GM18909 (cell line): ENCODE measurements around the gene CRMP1.

ENCODE experiments used
- ATAC-seq: cut with Tn5 transposase; IDR thresholded peaks from one replicate; pipeline ENCODE4 v1.9.1; 2021; ENCODE audit warnings: mild to moderate bottlenecking; ENCODE audit not compliant: unreplicated experiment, poor library complexity

CRMP1 gene

GRCh38 chr4:5893004-5893580 is at the start of gene CRMP1:
TSS of gene CRMP1 (minus strand) at chr4:5893086. CDS start at chr4:5892969, 117 bp downstream.
- ATAC-seq, result no peak

DNA sequence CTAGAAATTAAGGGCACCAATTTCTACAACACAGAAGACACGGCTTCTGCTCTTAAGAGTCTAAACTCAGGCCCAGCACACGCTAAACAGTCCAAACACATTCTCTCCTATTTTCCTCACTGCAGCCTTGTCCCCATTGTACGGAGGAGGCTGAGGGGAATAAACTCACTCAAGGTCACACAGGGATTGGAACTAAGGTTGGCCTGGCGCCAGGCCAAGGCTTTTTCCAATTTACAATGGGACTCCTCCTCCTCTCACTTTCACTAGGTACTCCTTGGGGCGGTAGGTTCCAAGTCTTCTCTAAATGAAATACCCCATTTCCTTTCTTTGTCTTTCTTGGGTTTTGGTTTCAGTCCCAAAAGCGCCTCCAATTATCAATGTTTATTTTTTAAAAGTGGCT is 48.7 kb upstream of the CRMP1 start:
- ATAC-seq, result no peak

GRCh38 chr4:5940470-5941203 is 47.8 kb upstream of the CRMP1 start:
- ATAC-seq, result no peak

DNA sequence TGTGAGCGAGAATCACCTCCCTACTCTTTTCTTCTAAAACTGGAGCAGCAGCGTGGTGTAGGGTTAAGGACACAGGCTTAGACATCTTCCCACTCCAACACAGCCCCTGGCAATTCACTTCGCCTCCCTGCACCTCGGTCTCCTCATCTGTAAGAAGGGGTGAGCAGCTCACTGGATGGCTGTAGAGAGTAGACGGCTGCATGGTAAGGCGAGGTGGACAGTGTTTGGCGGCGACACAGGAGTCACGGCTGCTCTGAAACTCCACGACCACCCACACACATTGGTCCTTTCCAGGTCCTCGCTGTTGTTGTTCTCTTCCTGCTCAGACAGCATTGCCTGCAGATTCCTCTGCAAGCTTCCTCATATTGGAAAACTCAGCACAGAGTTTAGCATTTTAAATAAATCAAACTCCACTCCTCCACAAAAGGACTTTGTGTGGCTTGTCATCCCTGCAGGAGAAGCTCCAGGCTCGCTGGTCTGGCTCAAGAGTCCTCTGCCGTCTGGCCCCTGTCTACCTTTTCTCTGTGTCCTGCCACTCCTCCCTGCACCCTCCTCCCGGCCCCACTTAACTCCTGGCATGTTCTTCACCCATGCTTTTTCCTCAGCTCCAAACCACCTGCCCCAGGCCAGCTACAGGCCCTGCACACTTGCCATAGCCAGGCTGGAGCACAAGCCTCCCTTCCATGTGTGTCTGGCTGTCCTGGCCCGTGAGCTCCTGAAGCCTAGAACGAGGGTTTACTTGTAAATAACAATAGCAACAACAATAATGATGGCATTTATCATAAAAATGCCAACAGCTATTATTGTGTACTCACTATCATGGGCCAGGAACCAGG is 41.3 kb upstream of the CRMP1 start:
- ATAC-seq, result no peak

DNA sequence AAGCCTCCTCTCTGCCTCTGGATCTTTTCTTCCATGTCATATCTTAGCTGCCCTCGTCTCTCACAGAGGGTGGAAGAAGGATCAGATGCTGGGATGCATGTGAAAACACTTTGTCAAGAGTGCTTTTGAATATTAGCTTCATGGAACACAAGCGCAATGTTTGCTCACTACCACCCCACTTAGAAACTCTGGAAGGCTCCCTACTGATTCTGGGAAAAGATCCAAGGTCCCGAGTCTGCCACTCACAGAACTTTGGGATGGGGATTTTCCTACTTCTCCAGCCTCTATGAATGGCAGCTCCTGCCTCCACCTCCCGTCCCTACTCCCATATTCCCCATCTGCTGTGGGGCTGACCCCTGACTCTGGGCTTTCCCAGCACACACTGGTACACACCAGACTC is 40.2 kb upstream of the CRMP1 start:
- no peak for ATAC-seq

DNA sequence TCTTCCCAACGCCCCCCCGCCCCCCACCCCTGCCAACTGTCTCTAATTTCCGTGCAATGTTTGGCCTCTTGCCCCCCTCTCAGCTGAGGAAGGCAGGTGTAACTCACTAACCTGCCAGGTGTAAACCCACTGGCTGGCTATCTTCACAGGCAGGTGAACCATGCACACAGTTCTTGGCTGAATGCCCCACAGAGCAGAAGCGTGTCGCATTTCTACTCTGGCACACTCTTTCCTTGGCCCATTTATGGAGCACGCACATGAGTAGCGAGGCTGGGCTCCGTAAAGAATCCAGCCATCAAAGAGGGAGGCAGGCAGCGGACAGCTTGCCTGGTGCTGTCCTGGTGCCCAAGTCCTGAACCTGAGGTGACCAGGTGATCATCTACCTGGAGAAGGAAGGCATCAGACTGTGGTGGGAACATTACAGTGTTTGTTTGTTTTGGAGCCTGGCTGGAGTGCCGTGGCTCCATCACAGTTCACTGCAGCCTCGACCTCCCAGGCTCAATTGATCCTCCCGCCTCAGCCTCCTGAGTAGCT is 39.2 kb upstream of the CRMP1 start:
- ATAC-seq, result no peak

- ATAC-seq, result no peak
Observed at GRCh38 chr4:5931526-5931925, 38.6 kb upstream of the CRMP1 start.

GRCh38 chr4:5930876-5931275 is 38.0 kb upstream of the CRMP1 start:
- ATAC-seq, result no peak

DNA sequence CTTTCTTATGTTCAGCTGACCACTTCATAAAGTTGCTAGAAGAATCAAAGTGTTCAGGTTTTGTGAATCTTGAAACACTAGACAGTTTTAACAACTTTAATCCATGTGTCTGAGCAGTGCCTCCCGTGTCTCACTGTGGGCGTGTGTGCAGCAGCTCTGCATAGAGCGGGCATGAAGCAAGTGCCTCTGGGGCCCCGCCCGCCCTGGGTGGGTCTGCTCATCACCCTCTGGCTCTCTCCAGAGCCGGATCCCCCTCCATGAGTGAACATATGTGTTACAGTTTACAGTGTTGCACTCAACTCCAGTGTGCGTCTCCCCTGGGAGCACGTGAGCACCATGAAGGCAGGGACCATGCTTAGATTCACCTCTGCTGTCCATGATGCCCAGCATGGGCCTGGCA is 37.6 kb upstream of the CRMP1 start:
- no peak for ATAC-seq

DNA sequence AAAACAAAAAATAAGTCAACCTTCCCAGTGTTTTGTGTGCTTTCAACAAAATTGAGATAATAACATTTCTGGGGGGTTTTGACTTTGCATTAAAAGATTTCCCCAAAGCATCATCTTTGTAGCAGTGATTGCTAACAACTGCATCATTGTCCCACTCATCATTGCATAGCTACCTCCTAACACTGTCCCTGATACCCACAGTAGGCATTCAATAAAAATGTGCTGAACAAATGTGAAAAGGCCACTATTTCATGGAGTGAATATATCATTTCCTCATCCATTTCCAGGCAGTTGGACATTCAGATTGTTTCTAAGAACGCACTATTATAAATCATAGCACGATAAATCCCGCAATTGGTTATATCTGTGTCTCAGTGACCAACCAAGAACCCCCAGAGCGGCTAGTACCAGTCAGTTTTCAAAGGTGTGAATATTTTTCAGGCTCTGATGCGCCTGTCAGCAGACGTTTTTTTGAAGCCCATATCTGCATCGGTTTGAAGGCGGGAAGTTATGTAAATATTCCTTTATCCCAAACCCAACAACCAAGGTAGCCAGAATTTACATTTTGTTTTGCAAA is 36.0 kb upstream of the CRMP1 start:
- ATAC-seq, result no peak

DNA sequence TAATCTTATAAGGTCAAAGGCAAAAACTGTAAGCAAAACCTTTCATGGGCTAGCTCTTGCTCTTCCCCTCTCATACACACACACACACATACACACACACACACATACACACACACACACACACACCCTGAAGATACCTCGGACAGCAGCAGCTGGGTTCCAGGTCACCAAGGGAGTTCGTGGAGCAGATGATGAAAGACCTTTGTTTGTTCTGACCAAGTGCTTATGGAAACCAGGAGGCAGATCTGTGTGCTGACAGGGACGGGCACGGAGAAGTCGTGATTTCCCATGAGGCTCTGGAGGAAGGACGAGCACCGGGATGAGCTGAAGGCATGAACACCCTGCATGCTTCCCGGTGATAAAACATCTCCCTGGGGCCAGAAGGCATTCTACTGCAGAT is 35.4 kb upstream of the CRMP1 start:
- ATAC-seq, result no peak

DNA sequence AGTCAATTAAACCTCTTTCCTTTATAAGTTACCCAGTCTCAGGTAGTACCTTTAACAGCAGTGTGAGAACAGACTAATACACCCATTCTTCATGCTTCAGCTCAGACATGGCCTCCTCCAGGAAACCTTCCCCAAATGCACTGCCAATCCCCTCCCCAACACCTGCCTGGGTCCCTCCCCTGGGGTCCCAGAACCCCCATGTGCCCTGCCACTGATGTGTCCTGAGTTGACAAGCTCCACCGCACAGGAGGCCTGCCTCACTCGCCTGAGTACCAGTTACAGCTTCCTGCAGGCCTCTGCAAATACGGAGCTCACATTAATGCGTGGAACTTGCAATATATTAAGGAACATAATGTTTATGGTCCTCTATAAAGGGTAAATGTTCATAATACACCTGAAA is 34.9 kb upstream of the CRMP1 start:
- no peak for ATAC-seq

DNA sequence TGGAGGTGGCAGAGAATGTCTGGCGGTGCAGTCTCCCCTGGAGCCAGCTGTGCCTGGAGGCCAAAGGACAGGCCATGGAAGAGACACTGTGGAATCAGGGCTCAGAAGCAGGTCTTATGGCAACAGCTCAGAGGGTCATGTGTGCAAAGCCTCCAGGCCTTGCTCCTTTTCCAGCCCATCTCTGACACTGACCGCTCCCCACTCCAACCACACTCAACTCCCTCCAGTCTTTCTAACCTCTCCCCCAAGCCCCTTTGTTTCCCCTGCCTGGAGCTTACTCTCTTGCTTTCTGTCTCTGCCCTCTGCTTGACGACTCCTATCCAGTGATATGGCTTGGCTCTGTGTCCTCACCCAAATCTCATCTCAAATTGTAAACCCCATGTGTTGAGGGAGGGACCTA is 34.2 kb upstream of the CRMP1 start:
- ATAC-seq, result no peak

DNA sequence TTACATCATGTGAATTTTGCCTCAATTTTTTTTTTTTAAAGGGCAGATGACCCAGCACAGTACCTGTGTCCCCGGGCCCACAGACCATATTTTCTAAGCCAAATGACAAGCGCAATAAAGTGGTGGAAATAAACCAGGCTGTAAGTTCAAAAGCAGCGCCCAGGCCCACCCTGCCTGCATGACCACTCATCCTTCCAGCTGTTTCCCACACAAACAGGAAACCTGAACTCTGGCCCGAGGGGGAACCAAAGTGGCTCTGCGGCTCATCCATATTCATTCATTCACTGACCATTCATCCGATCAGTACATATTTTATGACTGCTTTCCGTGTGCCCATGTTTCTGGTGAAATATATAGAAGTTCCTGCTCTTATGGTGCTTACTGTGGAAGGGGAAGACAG is 33.7 kb upstream of the CRMP1 start:
- no peak for ATAC-seq

DNA sequence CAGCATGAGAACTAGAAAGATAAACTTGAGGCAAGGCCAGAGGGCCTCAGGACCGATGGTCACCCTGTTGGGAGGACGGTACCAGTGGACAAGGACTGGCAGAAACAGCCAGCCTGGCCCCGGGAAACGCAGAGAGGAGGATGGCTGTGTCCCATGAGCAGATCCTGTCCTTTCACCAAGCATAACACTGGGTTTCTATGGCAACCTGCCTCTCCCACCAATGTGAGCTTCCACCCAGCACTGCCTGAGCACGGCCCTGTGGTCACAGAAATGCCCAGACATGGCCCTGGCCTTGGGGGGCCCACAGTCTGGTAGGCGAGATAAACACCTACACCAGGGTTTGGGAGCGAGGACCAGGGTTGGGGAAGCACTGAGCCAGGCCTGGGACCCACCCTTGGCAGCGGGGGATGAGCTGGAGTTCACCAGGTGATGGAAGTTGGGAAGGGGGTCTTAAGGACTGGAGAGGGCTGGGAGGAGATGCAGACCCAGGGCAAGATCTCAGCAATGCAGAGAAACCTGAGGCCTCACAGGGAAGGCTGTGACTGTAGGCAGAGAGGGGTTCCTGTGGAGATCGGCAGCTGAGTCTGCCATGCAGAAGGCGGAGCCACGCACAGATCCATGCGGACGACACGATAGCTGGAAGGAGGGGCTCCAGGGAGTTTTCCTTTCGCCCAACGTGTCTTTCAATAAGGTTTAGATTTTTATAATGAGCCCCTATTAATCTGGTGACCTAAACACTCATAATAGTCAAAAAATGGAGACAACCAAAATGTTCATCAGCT is 32.7 kb upstream of the CRMP1 start:
- ATAC-seq, result no peak

- no peak for ATAC-seq
Observed at GRCh38 chr4:5924461-5925125, 31.7 kb upstream of the CRMP1 start.

- ATAC-seq, result no peak
Observed at GRCh38 chr4:5923376-5923775, 30.5 kb upstream of the CRMP1 start.

GRCh38 chr4:5922556-5922955 is 29.7 kb upstream of the CRMP1 start:
- ATAC-seq, result no peak

- ATAC-seq, result no peak
Observed at GRCh38 chr4:5921981-5922380, 29.1 kb upstream of the CRMP1 start.
